Measurements from ENCODE around the gene CLMN. TPM values are rescaled to one million over a fixed set of nuclear protein-coding genes. Genes with fewer than 3 reads are reported as not detected.

CLMN gene
- total and polyA plus RNA-seq, 2 experiments from 2014 or later, result 15.7 to 40.0 TPM

DNA sequence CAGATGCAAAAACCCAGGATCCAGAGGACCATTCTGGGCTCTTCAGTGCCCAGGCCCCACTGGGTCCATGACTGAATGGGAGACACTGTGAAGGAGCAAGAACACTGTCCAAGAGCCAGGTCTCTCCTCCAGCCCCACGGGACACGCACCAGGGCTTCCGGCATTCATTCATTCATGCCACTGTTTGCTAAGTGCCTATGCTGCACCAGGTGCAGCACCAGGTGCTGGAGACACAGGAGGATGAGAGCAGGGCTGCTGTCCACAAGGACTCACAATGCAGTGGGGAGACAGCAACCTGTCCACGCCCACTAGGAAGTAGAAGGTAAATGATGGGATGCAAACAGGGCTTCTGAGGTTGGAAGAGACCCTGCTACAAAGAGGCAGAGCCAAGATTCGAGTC is 20.4 kb downstream of the CLMN start:
- TF ChIP-seq EZH2 (IDR thresholded peaks at IDR 0.05; ENCODE audit: borderline replicate concordance) (no peak), EZH2phosphoT487 (IDR thresholded peaks at IDR 0.05; ENCODE audit: low read depth, severe bottlenecking, unreplicated experiment) (no peak), CTCF (IDR thresholded peaks at IDR 0.05; ENCODE audit: poor library complexity) (no peak)
- Histone ChIP-seq H3K36me3 (replicated peaks; ENCODE audit: insufficient read depth, low read depth) (no peaks in the 10 kb centered on the region), H3K27me3 (no peaks in the 10 kb centered on the region), H3K9me3 (ENCODE audit: low read depth) (no peaks in the 10 kb centered on the region), H3K4me3 (no peak overlapping the region), H4K20me1 (ENCODE audit: insufficient read depth, poor library complexity, severe bottlenecking) (no peaks in the 10 kb centered on the region), H2AFZ (no peak overlapping the region), H3K79me2 (peaks cover 5% of the 10 kb centered on the region), H3K9me2 (replicated peaks; ENCODE audit: insufficient read depth) (no peaks in the 10 kb centered on the region), H3K4me2 (no peak overlapping the region), H3K4me1 (ENCODE audit: insufficient read depth) (peaks cover 6% of the 10 kb centered on the region), H3K27ac (no peak overlapping the region)
- whole genome bisulfite sequencing (ENCODE audit: low lambda C conversion rate, missing lambda C conversion rate), result 94% methylated on average over 5 of the region's 5 CpGs
- no peak for DNase-seq (ENCODE audit: low spot score)

GRCh38 chr14:95297832-95298231 is 21.9 kb downstream of the CLMN start:
- Histone ChIP-seq H2AFZ (no peak overlapping the region), H3K36me3 (replicated peaks; ENCODE audit: insufficient read depth, low read depth) (no peaks in the 10 kb centered on the region), H3K9me3 (ENCODE audit: low read depth) (no peaks in the 10 kb centered on the region), H4K20me1 (ENCODE audit: insufficient read depth, poor library complexity, severe bottlenecking) (no peaks in the 10 kb centered on the region), H3K4me2 (no peak overlapping the region), H3K27me3 (no peaks in the 10 kb centered on the region), H3K4me3 (no peak overlapping the region), H3K27ac (no peak overlapping the region), H3K4me1 (ENCODE audit: insufficient read depth) (peaks cover 1% of the 10 kb centered on the region), H3K79me2 (no peaks in the 10 kb centered on the region), H3K9me2 (replicated peaks; ENCODE audit: insufficient read depth) (no peaks in the 10 kb centered on the region)
- DNase-seq (ENCODE audit: low spot score), result no peak
- TF ChIP-seq CTCF (IDR thresholded peaks at IDR 0.05; ENCODE audit: poor library complexity), result no peak
- TF ChIP-seq EZH2 (IDR thresholded peaks at IDR 0.05; ENCODE audit: borderline replicate concordance), result no peak
- no peak for TF ChIP-seq EZH2phosphoT487 (IDR thresholded peaks at IDR 0.05; ENCODE audit: low read depth, severe bottlenecking, unreplicated experiment)
- WGBS (ENCODE audit: low lambda C conversion rate, missing lambda C conversion rate), result 92% methylated on average over 8 of the region's 8 CpGs

DNA sequence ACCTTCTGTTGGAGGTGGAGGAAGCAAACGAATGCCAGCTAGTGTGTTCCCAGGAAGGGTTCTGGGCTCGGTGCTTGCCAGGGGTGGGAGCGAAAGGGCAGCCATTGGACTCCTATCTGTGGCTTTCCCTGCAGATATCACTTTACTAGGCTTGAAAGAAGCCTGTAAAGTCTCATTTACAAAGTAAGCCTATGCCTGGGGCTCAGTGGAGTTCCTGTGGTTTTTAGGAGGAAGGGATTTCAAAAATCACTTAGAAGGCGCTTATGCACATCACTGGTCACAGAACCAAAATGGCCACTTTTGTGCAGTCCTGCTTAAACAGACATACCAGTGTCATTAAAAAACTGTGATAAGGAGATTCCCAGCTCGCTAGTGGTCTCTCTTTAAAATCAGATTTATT is 22.7 kb downstream of the CLMN start:
- DNase-seq (ENCODE audit: low spot score), result no peak
- TF ChIP-seq EZH2phosphoT487 (IDR thresholded peaks at IDR 0.05; ENCODE audit: low read depth, severe bottlenecking, unreplicated experiment) (no peak), EZH2 (IDR thresholded peaks at IDR 0.05; ENCODE audit: borderline replicate concordance) (no peak), CTCF (IDR thresholded peaks at IDR 0.05; ENCODE audit: poor library complexity) (no peak)
- no peaks in the 10 kb centered on the region for H3K9me2 ChIP-seq (replicated peaks; ENCODE audit: insufficient read depth)
- H4K20me1 ChIP-seq (ENCODE audit: insufficient read depth, poor library complexity, severe bottlenecking), result no peaks in the 10 kb centered on the region
- no peak overlapping the region for H2AFZ ChIP-seq
- H3K79me2 ChIP-seq, result no peaks in the 10 kb centered on the region
- no peaks in the 10 kb centered on the region for H3K36me3 ChIP-seq (replicated peaks; ENCODE audit: insufficient read depth, low read depth)
- H3K9me3 ChIP-seq (ENCODE audit: low read depth), result no peaks in the 10 kb centered on the region
- H3K4me2 ChIP-seq, result no peak overlapping the region
- no peaks in the 10 kb centered on the region for H3K4me1 ChIP-seq (ENCODE audit: insufficient read depth)
- H3K27me3 ChIP-seq, result no peaks in the 10 kb centered on the region
- no peak overlapping the region for H3K27ac ChIP-seq
- 74% methylated on average over 5 of the region's 5 CpGs for WGBS (ENCODE audit: low lambda C conversion rate, missing lambda C conversion rate)
- H3K4me3 ChIP-seq, result no peak overlapping the region
